ENCODE measurements around the gene CLCN5.

CLCN5 gene

DNA sequence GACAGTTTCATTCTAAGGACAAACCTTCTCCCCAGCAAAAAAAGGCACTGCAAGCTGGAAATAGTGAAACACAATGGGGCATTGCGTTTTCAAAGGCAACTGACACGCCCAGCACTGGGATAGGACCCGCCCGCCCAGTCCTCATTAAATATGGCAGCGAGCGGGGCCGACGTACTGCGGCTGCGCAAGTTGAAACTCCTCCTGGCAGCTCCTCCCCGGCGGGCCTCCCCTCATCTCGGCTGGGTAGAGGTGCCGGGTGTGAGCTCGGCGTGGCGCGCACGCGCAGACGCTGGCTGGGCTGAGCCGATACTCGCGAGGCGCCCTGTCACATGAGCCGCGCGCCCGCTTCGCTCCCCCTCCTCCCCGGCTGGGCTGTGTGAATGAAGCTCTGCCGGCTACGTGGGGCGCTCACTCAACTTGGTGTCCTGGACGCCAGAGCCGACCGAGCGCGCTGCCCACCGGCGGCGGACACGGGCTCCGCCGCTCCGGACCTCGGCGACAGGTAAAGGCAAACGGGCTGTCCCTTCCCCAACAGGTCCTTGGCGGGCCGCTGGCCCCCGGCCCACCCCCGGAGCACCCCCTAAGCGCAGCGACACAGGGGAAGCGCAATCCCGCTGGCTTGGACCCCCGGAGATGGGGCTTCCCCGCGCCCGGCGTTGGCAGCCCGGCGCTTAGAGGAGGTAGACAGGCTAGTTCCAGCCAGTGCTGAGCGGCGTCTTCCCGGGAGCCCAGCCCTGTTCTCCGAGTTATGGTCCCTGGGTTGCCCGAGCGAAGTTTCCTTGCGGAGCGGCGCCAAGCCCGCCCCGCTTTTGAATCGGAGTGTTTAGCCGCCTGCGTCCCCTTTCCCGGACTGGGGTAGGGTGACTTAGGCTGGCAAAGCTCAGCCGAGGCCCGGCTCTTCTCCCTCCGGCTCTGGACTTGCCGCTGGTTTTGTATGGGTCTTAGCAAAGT, at the start of gene CLCN5:
Gene CLCN5 (plus strand): TSS at position 306 of the 951 bp plus-strand sequence. CDS start 2,703 bp downstream, outside the sequence.
- peak; percentile 82 to 87 for DNase-seq (ENCODE audit: low read depth in 2 of 2)

DNA sequence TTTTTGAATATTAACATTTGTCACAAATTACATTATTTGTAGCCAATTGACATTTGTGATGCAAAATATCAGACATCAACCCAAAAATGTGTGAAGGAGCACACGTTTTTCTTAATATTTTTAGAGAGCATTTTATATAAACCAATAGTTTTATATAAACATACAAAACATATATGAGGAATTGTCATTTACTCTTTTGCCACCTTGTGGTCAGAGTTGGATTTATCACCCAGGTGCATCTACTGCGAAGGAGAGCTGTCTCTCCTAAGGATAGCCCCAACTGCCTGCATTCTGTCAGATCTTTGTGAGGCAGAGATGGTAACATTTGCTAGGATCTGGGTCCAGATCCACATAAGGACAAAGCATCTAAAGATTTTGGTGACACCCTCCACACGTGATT, 45.6 kb upstream of the CLCN5 start:
- peak in 1 of 2 donors; percentile 19 for DNase-seq (ENCODE audit: low read depth in 2 of 2)

DNA sequence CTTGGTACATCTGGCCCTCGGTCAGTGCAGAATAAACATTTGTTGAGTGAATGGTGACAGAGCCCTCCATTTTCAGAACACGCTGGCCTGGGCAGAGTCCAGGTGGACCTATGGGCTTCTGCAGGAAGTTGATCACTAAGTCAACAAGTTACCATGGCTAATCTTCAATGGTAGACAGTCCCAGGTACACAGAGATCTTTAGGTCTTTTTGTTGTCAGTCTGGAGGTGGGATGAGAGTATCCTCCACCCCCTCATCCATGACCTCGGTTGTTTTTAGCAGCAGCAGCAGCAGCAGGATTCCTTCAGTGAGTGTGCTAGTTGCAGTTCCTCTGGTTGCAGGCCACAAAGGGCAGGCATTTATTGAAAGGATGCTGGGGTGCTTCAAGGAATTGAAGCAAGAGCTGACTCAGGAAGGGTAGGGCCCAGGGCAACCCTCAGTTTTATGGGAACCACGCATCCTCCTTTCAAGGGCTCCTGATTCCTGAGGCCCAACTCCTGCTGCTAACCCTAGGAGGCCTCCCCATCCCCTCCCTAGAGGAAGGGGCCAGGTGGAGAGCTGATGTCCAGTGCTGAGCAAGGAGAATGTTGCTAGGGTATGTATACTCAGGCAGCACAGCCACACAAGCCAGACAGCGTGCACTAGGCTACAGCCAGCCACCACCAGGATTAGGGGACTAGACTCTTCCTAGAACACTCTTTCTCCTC, 44.8 kb upstream of the CLCN5 start:
- DNase-seq (ENCODE audit: low read depth in 2 of 2): no peak

DNA sequence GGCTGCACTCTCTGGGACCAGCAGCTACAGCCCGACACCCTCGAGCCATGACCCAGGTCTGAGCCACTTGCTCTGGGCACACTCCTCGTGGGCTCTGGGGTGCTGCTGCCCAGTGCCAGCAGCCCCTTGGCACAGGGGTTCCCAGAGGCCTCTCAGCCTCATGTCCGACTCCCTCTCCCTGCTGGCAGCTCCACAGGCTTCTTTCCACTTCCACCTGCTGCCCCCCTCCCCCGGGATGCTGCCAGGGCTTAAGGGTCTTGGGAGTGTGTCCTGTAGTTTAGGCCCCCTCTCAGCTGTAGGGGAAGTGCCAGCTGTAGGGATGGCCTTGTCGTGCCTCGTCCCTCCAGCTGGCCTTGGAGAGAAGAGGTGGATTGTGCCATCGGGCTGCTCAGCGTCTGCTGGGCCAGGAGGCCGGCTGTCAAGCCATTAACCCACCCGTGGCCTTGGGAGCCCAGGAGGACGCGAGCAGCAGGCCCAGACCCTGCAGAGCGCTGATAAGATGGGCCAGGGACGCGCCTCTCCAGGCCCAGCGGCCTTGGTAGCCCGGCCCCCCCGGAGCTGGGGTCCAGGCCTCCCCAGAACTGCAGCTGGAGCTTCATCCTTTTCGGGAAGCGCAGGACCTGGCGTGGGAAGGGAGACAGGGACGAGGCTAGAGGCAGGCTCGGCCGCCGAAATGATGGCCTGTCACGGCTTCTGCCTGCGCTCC, 44.1 kb upstream of the CLCN5 start:
- DNase-seq (ENCODE audit: low read depth in 2 of 2): no peak

DNA sequence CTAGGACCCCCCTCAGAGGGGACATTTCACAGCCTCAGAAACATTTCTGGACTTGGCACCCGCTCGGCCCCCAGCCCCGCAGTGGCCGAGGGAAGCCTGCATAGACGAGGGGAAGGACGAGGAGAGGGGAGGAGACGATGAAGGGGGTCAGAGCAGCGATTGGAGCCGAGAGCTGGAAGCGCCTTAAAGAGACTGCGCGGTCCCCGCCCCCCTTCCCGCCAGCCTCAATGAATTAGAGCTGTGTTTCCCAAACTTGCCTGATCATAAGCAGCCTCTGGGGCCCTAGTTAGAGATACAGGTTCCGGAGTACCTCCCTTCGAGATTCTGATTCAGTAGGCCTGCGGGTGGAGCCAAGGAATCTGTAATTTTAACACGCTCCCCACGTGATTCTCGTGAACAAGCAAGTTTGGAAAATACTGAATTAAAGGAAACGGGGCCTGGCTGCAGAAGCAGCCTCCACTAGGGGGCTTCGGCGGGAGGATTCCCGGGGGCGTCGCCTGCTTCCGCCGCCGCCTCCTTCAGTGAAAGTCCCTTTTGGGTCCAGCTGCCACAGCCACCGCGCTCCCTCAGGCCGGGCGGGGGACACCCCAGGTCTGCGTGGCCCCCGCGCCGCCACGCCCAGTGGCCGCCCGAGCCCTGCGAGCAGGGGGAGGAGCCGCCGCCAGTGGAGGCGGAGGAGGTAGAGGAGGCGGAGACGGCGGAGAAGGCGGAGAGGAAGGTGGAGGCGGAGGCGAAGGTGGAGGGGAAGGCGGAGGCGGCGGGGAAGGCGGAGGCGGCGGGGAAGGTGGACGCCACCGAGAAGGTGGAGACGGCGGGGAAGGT, 43.4 kb upstream of the CLCN5 start, which contains the start of gene USP27X:
Gene USP27X (plus strand): TSS at position 651 of the 822 bp plus-strand sequence. CDS start 824 bp downstream, outside the sequence.
- DNase-seq (ENCODE audit: low read depth in 2 of 2): peak; percentile 38 to 50

DNA sequence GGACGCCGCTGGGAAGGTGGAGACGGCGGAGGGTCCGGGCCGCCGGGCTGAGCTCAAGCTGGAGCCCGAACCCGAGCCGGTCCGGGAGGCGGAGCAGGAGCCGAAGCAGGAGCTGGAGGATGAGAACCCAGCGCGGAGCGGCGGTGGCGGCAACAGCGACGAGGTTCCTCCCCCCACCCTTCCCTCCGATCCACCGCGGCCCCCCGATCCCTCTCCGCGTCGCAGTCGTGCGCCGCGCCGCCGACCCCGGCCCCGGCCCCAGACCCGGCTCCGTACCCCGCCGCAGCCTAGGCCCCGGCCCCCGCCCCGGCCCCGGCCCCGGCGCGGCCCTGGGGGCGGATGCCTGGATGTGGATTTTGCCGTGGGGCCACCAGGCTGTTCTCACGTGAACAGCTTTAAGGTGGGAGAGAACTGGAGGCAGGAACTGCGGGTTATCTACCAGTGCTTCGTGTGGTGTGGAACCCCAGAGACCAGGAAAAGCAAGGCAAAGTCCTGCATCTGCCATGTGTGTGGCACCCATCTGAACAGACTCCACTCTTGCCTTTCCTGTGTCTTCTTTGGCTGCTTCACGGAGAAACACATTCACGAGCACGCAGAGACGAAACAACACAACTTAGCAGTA, 42.6 kb upstream of the CLCN5 start:
- DNase-seq (ENCODE audit: low read depth in 2 of 2): no peak

DNA sequence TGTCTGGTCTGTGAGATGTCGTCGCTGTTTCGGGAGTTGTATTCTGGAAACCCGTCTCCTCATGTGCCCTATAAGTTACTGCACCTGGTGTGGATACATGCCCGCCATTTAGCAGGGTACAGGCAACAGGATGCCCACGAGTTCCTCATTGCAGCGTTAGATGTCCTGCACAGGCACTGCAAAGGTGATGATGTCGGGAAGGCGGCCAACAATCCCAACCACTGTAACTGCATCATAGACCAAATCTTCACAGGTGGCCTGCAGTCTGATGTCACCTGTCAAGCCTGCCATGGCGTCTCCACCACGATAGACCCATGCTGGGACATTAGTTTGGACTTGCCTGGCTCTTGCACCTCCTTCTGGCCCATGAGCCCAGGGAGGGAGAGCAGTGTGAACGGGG, 41.7 kb upstream of the CLCN5 start:
- DNase-seq (ENCODE audit: low read depth in 2 of 2): no peak

DNA sequence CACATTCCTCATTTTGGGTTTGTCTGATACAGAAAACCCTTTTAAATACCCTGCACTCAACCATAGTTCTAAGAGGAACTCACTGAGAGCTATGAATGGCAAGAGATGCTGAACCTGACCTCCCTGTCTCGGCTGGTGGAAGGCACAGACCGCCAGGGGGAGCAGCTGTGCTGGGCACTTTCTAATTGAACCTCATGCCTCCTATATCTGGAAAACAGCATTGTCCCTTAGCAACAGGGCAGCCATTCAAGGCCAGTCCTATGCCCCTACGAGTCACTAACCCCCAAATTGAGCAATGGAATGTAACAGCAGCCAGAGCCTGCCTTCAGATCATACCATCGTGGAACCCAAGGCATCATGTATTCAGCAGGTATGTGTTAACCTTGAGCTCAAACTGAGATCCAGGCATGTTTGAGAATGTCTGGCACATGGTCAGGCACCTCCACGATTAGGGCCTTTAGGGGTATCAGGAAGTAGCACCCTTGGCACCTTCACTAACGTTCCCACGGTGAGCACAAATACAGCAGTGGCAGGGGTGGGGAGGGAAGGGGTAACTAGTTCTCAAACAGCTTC, 38.0 kb upstream of the CLCN5 start:
- DNase-seq (ENCODE audit: low read depth in 2 of 2): peak; percentile 34 to 37

DNA sequence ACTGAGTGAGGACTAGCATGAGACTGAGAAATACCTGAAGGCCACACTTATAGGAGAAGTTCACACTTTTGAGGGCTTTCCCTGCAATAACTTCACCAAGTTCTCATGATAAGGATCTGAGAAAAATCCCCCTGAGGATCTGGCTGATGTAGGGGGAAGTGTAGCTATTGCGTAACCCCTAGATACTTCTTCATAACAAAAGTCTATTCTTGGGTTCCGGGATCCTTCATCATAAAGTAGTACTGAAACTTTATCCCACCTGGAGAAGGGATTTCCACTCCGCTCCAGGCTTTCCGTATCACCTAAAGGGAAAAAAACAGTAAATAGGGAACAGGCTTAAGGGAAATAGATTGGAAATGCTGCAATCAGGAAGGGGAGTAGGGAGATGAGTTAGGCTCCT, 29.9 kb upstream of the CLCN5 start:
- no peak for DNase-seq (ENCODE audit: low read depth in 2 of 2)

DNA sequence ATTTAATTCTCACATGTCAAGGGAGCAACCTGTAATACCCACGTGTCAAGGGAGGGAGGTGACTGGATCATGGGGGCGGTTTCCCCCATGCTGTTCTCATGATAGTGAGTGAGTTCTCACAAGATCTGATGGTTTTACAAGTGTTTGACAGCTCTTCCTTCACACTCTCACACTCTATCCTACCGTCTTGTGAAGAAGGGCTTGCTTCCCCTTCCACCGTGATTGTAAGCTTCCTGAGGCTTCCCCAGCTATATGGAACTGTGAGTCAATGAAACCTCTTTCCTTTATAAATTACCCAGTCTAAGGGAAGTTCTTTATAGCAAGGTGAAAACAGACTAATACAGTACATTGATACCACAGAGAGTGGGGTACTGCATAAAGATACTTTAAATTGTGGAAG, 25.4 kb upstream of the CLCN5 start:
- no peak for DNase-seq (ENCODE audit: low read depth in 2 of 2)

DNA sequence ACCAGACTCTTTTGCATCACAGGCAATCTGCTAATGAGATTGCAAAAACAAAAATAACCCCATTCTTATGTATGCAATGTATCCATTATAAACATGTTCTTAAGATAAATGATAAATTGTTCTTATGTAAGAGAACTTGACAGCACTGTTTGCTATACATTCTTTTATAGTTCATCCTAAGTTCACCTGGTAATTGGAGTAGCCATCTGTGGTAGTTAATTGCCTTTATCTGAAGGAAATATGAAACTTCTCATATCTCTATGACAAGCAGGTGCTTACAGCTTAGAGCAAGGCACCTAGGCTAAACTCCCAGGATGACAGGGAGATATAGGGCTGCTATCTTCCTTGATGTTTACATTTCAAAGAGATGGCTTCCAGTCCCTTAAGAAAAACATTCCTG, 21.3 kb upstream of the CLCN5 start:
- no peak for DNase-seq (ENCODE audit: low read depth in 2 of 2)

DNA sequence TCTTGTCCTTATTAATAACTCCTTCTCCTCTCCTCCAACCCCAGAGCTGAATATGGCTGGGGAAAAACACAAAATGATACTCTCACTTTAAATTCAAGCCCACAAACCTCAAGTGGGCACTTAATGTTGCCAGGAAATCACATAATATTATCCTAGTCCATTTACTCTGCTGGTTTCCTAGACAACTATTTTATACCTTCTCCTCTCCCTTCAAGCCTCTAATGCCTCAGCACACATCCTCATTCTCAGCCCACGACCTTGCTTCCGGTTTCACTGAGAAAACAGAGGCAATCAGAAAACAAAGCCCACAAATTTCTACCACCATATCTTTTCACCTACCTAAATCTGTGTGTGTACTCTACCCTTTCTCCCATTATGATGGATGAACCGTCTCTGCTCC, 12.1 kb upstream of the CLCN5 start:
- DNase-seq (ENCODE audit: low read depth in 2 of 2): no peak

DNA sequence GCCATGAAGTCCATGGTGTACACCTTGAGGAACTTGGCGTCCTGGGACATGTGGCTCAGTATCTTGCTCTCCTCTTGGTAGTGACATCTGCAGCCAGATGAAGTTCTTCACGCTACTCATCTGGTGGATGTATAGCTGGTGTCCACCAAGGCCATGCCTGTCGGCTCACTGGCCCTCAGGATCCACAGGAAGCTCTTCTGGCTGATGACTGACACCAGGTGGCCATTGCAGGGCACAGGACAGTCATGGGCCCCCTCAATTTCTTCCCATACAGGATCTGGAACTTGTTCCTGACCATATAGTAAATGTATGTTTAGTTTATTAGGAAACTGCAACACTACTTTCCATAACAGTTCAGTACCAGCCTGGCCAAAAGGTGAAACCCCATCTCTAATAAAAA, 10.3 kb upstream of the CLCN5 start:
- no peak for DNase-seq (ENCODE audit: low read depth in 2 of 2)

DNA sequence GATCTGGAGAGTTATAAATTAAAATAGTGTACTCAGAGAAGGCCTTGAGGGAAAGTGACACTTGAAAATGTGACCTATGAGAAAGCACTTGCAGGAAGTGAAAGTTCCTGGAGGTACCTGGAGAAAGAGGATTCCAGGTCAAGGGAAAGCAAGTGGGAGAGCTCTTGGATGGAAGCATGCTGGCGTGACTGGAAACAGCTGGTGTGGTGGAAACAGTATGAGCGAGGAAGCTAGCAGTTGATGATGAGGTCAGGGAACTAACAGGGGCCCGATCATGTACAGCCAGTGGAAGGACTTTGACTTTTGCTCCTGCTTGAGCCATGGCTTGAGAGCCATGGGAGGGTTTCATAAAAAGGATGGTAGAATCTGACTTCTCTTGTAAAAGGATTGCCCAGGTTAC, 9.5 kb upstream of the CLCN5 start:
- no peak for DNase-seq (ENCODE audit: low read depth in 2 of 2)

DNA sequence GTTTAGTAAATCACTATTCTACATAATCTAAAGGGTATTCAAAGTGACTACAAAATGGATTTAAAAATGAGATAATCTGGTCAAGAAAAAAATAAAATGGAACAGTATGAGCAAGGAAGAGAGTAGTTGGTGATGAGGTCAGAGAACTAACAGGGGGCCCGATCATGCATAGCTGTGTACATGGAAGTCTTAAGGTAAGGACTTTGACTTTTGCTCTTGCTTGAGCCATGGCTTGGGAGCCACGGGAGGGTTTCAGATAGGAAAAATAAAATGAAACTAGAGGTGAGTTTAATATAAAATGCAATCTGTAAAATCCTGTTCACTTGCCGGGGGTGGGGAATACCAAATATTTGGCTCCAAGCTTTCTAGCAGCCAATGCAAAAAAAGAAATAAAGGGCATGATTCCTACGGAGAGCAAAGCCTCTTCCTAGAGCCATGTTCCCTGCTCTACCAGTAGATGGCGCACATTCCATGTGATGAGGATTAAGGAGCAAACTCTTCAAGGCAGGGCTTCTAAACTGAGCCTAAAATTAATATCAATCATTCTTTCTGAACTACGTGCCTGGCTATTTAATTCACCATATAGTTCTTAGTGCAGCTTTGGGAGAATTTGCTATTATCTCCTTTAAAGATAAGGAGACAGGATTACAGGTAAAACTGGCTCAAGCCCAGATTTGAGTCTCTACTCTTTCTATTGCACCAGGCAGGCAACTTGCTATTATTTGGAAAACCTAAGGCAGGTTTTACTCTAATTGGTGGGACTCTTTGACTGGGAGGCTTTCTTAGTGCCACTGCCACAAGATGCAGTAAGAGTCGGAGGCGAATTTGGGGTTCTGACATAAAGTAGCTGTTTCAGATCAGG, 6.8 kb upstream of the CLCN5 start:
- peak; percentile 6 to 38 for DNase-seq (ENCODE audit: low read depth in 2 of 2)

DNA sequence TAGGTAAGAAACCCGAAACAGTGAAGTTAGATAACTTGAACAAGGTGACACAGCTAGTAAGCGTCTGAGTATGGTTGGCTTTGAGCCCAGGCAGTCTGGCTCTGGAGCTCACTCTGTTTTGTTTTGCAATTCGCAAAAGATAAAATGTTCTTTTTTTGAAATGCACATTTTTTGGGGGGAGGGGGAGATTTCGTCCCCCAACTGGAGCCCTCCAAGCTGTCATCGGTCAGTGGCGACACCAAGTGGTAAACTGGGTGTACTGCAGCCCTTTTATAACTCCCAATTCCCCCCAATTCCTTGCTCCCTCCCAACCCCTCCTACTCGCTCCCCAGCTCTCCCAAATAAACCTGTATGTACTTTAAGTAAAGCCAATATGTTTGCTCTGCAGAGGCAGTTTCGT, 2.8 kb upstream of the CLCN5 start:
- peak in 1 of 2 donors; percentile 1 for DNase-seq (ENCODE audit: low read depth in 2 of 2)

DNA sequence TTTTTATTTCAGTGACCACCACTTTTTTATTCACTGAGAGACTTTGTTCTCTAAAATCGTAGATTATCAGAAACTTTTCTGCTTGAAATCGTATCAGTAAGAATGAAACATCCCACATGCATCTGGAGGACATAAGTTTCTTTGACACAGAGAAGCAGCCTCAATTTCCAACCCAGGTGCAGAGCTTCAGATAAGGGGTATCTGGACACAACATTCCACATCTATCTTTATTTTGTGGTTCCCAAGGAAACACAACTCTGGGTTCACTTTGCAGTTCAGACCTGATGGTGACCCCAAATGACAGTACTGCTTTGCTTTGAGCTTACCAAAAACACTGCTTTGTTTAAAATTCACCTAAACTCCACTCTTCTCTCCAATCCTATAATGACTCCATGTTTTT, 1.3 kb upstream of the CLCN5 start:
- DNase-seq (ENCODE audit: low read depth in 2 of 2): no peak

DNA sequence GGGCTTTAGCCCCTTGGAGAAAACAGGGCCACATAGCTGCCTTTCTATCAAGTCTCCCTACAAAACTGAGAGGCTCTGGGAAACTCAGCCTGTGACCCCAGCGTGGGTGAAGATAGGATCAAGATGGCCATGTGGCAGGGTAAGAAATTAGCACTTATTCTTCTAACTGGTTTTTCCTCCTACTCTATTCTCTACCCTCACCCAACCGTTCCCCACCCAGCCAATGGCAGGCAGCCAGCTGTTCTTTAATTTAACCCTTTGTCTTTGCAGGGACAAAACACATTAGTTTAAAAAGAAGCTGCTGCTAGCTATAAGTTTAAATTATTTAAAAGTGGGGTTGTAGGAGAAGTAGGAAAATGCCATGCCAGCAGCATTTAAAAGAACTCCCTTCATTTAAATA, 2.8 kb downstream of the CLCN5 start:
- DNase-seq (ENCODE audit: low read depth in 2 of 2): no peak

DNA sequence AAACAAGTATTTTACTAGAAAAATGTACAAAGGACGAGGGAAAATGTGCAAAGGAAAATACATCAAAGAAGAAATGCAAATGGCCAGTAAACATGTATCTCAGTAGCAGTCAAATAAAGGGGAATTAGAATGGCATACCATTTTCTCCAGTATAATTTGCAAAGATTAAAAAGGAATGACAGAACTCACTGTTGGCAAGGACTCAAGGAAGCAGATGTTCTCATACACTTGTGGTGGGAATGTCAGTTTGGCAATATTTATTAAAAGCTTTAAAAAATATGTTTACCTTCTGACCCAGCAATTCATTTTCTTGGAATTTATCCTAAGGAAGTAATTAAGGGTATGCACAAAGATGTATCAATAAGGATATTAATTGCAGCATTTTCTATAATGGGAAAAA, 7.6 kb downstream of the CLCN5 start:
- no peak for DNase-seq (ENCODE audit: low read depth in 2 of 2)

DNA sequence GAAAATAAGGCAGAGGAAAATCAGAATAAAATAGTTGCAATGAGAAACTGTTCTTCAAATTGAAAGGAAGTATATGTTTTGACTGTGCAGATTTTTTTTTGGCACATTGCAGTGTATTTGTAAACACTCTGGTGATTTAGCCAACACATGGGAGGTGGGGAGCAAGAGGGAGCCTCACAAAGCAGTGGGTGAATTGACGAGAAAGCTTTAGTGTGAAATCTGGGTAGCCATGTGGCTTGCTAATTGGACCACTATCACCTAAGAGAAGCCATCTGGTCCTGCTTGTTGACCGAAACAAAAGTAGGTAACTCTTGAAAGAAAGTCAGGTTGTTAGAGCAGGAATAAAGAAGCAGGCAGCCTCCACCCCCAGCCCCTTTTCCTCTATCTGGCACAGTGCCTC, 10.4 kb downstream of the CLCN5 start:
- no peak for DNase-seq (ENCODE audit: low read depth in 2 of 2)

All from activated CD4-positive, alpha-beta T cell treated with anti-CD3 and anti-CD28 coated beads for 24 hours (primary cell).